ENCODE measurements around the gene STAB2.

The STAB2 gene

GRCh38 chr12:103696101-103696500 lies 109.0 kb downstream of the STAB2 start:
- DNase-seq (ENCODE audit: low read depth): no peak

GRCh38 chr12:103697971-103698751 lies 111.1 kb downstream of the STAB2 start:
- DNase-seq (ENCODE audit: low read depth): no peak

DNA sequence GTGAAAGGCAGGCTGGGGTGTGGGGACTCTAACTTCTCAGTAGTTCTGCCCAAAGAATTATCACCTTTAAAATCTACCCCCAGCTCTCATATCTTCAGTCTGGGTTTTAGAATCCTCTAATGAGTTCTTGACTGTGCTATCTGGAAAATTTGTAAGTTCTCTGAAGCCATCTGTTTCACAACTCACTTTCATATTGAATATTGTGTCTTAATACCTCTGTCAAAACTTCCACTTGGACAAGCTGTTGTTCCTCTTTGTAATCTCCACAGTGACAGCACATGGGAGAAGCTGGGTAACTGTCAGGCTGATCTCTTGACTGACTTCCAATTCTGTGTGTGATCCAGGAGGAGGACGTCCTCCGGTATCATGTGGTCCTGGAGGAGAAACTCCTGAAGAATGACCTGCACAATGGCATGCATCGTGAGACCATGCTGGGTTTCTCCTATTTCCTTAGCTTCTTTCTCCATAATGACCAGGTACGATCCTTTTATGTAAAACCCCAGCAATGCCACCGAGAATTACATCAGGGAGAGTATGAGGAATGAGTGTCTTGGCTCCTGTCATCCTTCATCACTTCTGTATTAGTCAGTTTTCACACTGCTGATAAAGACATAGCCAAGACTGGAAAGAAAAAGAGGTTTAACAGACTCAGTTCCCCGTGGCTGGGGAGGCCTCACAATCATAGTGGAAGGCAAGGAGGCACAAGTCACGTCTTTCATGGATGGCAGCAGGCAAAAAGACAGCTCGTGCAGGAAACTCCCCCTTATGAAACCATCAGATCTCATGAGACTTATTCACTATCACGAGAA lies 111.9 kb downstream of the STAB2 start:
- DNase-seq (ENCODE audit: low read depth): no peak

- no peak for DNase-seq (ENCODE audit: low read depth)
Measured at GRCh38 chr12:103705098-103705497, 118.0 kb downstream of the STAB2 start.

GRCh38 chr12:103705927-103706326 lies 118.9 kb downstream of the STAB2 start:
- DNase-seq (ENCODE audit: low read depth): no peak

GRCh38 chr12:103707446-103707845 lies 120.4 kb downstream of the STAB2 start:
- no peak for DNase-seq (ENCODE audit: low read depth)

- no peak for DNase-seq (ENCODE audit: low read depth)
Measured at GRCh38 chr12:103710544-103710943, 123.5 kb downstream of the STAB2 start.

- DNase-seq (ENCODE audit: low read depth): no peak
Measured at GRCh38 chr12:103712216-103712615, 125.1 kb downstream of the STAB2 start.

GRCh38 chr12:103715494-103715893 lies 128.4 kb downstream of the STAB2 start:
- no peak for DNase-seq (ENCODE audit: low read depth)

GRCh38 chr12:103716517-103717196 lies 129.6 kb downstream of the STAB2 start:
- no peak for DNase-seq (ENCODE audit: low read depth)

DNA sequence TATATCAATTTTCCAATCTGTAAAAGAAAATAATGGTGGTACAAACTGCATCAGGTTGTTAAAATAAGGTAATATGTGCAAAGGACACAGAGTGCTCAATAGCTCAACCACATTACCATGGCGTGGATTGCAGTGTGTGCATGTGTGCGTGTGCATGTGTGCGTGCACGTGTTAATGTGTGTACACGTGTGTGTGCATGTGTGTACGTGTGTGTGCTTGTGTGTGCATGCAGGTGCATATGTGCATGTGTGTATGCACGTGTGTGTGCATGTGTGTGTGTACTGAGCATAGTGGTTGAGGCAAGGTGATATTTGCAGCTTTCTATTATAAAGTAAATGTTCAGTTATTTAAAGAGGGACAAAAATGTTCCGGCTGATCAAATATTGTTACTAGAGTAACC lies 138.3 kb downstream of the STAB2 start:
- DNase-seq (ENCODE audit: low read depth): no peak

DNA sequence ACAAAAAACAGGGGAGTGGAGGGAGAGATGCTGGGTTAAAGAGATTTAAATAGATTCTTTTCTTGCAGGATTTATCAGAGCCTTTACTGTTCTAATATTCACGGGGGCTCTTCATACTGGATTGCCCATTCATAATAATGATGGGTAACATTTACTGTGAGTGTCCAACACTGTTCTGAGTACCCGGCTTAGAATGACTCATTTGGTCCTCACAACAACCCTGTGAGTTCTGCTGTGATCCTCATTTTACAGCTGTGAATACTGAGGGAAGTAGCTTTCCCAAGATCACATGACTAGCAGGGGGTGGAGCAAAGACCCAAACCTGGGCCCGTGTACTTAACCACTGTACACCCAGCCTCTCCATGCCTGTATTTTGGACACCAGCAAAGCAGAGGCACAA lies 140.6 kb downstream of the STAB2 start:
- no peak for DNase-seq (ENCODE audit: low read depth)

GRCh38 chr12:103728323-103728722 lies 141.2 kb downstream of the STAB2 start:
- DNase-seq (ENCODE audit: low read depth): no peak

DNA sequence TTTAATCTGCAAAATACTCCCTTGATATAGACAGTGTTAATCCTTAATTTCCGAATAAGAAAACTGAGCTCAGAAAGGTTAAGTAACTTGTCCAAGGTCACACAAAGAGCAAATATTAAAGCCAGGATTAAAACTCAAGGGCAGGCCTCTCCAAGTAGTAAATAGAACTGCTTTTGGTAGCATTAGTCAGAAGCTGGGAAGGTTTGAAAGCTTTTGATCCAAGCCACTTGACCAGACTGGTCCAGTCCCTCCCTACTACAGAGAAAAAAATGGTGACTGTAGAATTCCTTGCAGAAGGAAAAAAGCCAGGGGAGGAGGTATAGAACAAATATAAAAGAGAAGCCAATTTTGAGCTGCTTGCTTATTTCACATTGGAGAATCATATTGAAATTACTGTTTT lies 142.4 kb downstream of the STAB2 start:
- DNase-seq (ENCODE audit: low read depth): no peak

GRCh38 chr12:103731539-103731938 lies 144.5 kb downstream of the STAB2 start:
- no peak for DNase-seq (ENCODE audit: low read depth)

GRCh38 chr12:103734863-103735262 lies 147.8 kb downstream of the STAB2 start:
- no peak for DNase-seq (ENCODE audit: low read depth)

DNA sequence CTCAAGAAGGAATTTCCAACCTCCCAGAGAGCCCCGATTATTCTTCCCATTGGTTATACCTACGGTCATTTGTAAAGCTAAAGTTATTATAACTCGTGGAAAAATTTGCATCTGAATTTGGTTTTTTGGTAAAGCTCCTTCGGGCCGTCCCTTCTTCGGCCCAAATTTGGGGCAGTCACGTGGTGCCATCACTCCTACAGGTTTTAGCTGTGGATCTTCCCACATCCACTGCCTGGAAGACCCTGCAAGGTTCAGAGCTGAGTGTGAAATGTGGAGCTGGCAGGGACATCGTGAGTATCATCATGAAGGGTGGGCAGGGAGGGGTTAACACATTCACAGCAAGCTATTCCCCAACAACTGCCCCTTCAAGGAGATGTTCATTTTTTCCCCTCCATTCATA lies 148.2 kb downstream of the STAB2 start:
- DNase-seq (ENCODE audit: low read depth): no peak

DNA sequence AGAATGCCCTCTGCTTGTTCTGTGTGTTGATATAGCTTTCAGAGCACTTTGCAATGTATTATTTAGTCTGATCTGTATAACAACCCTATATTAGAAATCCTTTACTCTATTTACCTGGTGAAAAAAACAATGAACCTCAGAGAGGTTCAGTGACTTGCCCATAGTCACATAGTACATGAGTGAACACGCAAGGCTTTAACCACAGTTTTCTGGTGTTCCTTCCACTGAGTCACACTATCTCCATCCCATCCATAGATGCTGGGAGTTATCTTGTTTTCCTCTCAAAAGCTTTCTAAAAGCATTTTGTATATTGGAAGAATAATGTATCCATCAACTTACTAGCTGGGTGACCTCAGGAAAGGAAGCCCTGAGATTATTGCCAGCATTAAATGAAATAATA lies 149.5 kb downstream of the STAB2 start:
- no peak for DNase-seq (ENCODE audit: low read depth)

- no peak for DNase-seq (ENCODE audit: low read depth)
Measured at GRCh38 chr12:103737881-103738280, 150.8 kb downstream of the STAB2 start.

DNA sequence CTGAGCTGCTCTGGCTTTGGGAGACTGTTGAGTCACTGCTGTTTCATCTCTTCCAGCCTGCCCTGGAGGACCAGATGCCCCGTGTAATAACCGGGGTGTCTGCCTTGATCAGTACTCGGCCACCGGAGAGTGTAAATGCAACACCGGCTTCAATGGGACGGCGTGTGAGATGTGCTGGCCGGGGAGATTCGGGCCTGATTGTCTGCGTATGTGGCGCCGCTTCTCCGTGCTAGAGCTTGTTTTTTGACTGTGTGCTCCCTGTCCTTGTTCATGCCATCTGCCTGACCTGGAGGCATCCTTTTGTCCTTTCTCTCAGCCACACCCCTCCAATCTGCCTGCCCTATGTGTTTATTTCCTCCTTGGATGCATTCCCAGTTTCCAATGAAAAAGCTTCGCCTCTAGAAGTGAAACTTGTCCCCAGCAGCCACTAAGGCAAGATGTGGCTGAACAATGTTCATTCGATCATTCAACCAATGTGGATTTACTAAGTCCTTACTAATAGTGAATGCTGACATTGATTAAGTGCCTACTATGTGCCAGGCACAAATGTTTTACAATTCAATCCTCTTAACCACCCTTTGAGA lies 155.4 kb downstream of the STAB2 start:
- no peak for DNase-seq (ENCODE audit: low read depth)

DNA sequence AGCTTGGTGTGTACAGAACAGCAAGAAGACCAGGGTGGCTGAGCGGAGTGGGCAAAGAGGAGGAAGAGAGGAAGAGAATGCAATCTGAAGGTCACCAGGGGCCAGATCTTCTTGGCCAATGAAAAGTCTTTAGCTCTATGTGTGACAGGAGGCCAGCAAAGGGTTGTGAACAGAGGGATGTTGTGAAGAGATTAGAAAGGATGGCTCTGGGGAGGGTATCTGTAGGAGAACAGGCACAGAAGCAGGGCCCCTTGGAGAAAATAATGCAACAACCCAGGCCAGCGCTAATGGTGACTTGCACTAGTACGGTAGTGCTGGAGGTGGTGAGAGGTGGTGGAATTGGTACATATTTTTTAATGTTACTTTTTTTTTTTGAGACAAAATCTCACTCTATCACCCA lies 156.7 kb downstream of the STAB2 start:
- no peak for DNase-seq (ENCODE audit: low read depth)

GRCh38 chr12:103745962-103746361 lies 158.9 kb downstream of the STAB2 start:
- no peak for DNase-seq (ENCODE audit: low read depth)

DNA sequence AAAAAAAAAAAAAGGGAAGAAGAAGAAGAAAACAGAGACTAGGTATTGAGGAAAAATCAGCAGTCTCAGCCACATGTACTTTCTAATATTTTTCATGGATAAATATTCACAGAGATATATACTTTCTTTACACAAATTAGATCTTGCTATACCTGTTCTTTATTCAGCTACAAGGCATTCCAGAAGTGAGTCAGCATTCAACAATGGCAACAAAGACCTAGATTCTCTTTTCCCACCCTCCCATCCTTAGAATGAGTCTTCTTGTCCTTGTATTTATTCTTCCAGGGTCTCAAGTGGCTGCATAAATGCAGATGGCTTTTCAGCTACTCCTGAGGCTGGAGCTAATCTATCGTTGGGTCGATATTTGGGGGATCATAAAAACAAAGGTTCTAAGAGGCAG lies 160.9 kb downstream of the STAB2 start:
- DNase-seq (ENCODE audit: low read depth): no peak

All from activated T-helper 1 cell treated with Interleukin-2 at 50 U/mL for 16 hours (primary cell).